ENCODE results near the gene COL5A3.
"Not testable (repeated sequence)": the region's sequence is repeated elsewhere in the genome, so short reads cannot be mapped to it uniquely, and the experiment has no call there.

The COL5A3 gene

GRCh38 chr19:9968820-9969687 is 41.2 kb downstream of the COL5A3 start:
- no peak for DNase-seq

- DNase-seq = no peak
These were observed 43.0 kb downstream of the COL5A3 start for GRCh38 chr19:9967326-9967725.

- DNase-seq = no peak
These were observed 43.9 kb downstream of the COL5A3 start for GRCh38 chr19:9966448-9966847.

- DNase-seq = no peak
These were observed 44.3 kb downstream of the COL5A3 start for GRCh38 chr19:9966024-9966423.

GRCh38 chr19:9962623-9963290 is 47.5 kb downstream of the COL5A3 start:
- no peak for DNase-seq

- no peak for DNase-seq
These were observed 49.2 kb downstream of the COL5A3 start for GRCh38 chr19:9961103-9961502.

GRCh38 chr19:9958379-9958821 is 51.9 kb downstream of the COL5A3 start:
- DNase-seq = no peak

- DNase-seq = no peak
These were observed 53.3 kb downstream of the COL5A3 start for GRCh38 chr19:9956956-9957355.

- no peak for DNase-seq
These were observed 56.3 kb downstream of the COL5A3 start for GRCh38 chr19:9953802-9954542.

GRCh38 chr19:9952276-9952675 is 58.0 kb downstream of the COL5A3 start:
- no peak for DNase-seq

- DNase-seq = no peak
These were observed 62.9 kb downstream of the COL5A3 start for GRCh38 chr19:9947441-9947840.

GRCh38 chr19:9946528-9947125 is 63.7 kb downstream of the COL5A3 start:
- not testable (repeated sequence) for DNase-seq

GRCh38 chr19:9945319-9945966 is 64.9 kb downstream of the COL5A3 start:
- DNase-seq = no peak

- DNase-seq = no peak
These were observed 66.6 kb downstream of the COL5A3 start for GRCh38 chr19:9943744-9944143.

GRCh38 chr19:9941671-9942070 is 68.6 kb downstream of the COL5A3 start:
- DNase-seq = no peak

GRCh38 chr19:9941231-9941630 is 69.1 kb downstream of the COL5A3 start:
- no peak for DNase-seq

- no peak for DNase-seq
These were observed 69.5 kb downstream of the COL5A3 start for GRCh38 chr19:9940778-9941177.

- no peak for DNase-seq
These were observed 70.9 kb downstream of the COL5A3 start for GRCh38 chr19:9939301-9939913.

GRCh38 chr19:9937001-9937411 is 73.3 kb downstream of the COL5A3 start:
- no peak for DNase-seq

GRCh38 chr19:9936326-9937000 is 73.8 kb downstream of the COL5A3 start, which contains the start of gene OLFM2:
Gene OLFM2, minus strand, starts transcription at chr19:9936515. Its CDS starts 149 bp downstream, at chr19:9936366.
- DNase-seq = no peak

Measured in NCI-H774 (cell line).